Suppressor macrophage treated with lipopolysaccharide for 1 hour (primary cell): ENCODE measurements around the gene CAPZB.

Experiments
- DNase-seq, 3 donors: peaks; one replicate each; pipeline ENCODE4 v3.0.0-alpha.2; 2020 to 2022

CAPZB gene

GRCh38 chr1:19343617-19344350 is 141.6 kb downstream of the CAPZB start:
- no peak for DNase-seq

DNA sequence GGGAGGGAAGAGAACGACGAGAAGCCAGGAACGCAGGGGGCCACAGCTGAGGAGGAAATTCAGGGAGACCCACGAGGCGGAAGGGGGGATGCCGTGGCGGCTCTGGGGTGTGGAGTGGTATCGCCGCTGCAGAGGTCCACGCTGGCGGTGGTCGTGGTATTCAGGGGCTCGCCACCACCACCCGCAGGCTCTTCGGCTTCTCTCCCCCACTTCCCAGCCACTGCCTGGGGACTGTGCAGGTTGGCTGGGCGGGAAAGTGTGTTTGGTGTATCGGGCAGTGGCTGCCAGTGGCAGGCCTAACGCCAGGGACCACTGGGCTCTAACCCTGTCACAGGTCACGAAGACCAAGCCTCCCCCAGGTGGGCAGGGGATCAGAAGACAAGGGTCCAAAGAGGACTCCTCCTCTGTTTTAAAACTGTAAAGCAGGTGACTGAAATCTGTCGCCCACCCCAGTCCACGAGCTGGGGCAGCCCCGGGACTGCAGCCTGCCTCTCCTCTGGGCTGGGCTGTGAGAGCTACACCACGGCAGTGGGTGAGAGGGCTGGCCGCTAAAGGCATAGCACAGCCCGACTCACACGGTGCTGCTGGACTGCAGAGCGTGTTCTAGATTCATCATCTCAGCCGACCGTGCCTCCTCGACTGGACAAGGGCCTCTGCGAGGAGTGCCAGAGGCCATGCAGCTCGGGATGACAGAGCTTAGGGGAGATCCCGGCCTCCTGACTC is 142.3 kb downstream of the CAPZB start:
- DNase-seq: no peak

DNA sequence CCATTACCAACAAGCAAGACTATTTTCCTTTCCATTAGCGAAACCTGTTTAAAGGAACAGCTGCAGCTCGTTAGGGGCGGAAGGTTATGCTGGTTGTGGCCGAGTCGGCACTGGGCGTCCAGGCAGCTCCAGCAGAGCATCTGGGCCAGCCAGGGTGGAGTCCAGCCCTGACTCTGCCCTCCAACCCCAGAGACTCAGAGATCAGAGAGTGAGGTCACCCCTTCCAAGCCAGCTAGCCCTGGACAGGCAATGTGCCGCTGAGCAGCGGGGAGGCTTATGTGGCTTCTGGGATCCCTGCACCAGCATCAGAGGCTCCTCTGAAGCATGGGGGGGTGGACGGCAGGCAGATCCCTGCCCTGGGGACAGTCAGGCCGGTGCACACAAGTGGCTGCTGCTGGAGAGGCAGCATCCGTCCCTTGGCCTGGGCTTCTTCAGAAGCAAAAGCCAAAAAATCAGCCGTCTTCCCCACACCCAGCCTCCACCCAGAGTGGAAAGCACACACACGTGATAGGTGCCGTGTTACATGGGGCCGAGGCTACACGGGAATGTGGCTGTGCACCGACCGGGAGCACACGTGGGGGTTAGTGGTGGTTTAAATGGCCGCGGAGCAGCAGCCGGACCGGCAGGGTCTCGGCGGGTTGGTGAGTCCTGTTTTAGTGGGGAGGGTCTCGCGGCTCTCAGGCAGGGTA is 143.1 kb downstream of the CAPZB start:
- DNase-seq: no peak

DNA sequence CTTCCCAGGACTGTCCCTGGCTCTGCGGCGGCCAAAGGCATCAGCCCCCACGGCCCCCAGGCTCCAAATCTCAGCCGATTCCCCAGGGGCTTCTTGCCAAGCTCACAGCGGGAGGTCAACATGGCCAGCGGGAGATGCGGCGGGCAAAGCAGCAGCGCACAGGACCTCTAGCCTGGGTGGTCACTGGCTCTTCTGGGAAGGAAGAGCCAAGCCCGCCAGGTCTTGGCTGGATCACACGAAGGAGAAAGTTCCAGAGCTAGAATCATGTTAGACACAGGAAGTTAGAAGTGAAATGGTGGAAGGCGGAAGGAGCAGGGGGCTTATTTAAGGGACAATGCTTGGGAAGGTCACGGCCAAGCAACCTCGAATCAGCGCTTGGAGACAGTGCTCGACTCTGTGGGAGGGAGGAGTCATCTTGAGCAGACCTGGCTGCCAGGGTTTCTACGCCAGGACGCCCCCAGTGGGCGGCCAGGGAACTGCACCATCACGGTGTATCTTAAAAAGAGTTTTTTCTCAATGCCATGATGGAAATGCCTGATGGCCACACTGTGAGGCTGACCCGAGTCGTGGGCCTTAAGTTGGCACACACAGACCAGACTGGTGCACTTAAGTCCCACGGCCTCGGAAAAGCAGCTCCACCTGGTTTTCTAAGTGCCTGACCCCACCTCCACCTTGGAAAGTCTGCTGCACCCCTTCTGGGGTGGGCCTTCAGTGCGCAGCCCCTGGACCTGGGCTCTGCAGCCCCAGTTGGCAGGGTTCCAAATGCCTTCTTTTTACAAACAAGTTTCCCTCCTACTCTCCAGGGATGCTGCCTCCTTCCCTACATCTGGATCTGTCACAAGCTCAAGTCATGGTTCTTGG is 143.9 kb downstream of the CAPZB start:
- DNase-seq: peak; percentile 82 to 88 (median 87)

DNA sequence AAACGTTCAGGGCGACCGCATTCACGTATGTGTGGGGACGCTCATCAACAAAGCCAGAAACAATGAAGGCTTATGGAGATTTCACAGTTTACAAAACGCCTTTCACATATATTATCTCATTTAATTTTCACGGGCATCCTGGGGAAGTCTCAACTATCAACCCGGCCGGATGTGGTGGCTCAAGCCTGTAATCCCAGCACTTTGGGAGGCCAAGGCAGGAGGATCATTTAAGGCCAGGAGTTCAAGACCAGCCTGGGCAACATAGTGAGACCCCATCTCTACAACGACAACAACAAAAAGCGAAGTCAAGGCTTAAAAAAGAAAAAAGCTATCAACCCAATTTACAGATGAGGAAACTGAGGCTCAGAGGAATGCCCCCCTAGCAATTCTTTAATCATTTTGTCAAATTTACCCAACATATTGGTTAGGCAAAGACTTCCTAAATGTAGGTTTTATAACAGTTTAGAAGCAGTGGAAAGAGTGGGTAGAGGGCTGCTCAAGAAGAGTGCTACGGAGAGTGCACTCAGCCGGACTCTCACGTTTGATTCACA is 144.9 kb downstream of the CAPZB start:
- DNase-seq: no peak

- no peak for DNase-seq
Observed at GRCh38 chr1:19339214-19339861, 146.0 kb downstream of the CAPZB start.

DNA sequence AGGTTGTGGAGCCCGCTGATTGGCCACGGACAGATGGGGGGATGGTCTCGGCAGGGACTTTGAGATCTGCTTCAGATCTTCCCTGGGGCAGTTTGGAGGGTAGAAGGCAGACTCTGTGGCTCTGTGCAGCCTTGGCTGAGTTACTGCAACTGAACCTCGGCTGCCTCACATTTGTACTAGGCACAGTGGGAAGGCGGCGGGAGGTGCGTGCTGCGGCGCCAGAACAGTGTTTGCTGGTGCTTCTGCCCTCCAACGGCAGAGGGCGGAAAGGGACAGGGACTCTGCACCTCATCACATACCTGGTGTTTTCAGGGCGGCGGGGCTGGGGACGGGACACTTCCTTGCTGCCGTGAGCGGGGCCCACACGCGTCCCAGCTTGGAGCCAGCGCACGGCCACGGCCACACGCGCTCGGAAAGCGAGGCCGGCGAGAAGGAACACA is 147.0 kb downstream of the CAPZB start:
- no peak for DNase-seq

DNA sequence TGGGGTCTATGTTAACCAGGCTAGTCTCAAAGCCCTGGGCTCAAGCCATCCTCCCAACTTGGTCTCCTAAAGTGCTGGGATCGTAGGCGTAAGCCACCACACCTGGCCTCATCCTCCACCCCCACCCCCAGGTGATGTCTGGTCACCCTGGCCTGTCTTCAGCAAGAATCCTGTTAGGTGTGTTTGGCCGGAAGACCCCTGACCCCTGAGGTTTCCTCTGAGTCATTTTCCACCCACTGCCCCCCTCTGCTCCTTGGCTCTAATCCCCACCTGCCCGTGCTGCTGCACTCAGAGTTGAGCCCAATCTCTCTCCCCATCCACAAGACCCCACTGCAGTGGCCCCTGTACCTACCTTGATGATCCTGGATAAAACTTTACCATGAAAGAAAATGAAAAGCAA is 148.1 kb downstream of the CAPZB start:
- no peak for DNase-seq

GRCh38 chr1:19336543-19336942 is 148.8 kb downstream of the CAPZB start:
- DNase-seq: peak in 2 of 3 donors; percentile 23 to 34

- no peak for DNase-seq
Observed at GRCh38 chr1:19333587-19334354, 151.6 kb downstream of the CAPZB start.

DNA sequence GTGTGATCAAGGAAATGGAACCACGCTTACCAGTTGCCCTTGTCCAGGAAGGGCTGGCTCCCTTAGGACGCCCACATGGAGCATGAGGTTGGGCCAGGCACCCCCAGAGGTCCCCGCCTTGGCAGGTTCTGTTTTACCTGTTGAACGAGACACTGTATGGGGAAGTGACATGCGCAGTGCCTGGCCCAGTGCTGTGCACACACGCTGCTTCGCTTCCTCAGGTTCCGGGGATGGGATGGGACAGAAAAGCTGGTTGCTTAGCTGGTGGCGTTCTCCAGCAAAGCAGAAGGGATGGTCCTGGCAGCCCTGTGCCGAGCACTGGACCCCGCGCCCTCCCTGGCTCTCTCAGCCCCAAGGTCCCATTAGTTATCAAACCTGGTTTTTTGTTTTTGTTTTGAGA is 152.5 kb downstream of the CAPZB start:
- no peak for DNase-seq

DNA sequence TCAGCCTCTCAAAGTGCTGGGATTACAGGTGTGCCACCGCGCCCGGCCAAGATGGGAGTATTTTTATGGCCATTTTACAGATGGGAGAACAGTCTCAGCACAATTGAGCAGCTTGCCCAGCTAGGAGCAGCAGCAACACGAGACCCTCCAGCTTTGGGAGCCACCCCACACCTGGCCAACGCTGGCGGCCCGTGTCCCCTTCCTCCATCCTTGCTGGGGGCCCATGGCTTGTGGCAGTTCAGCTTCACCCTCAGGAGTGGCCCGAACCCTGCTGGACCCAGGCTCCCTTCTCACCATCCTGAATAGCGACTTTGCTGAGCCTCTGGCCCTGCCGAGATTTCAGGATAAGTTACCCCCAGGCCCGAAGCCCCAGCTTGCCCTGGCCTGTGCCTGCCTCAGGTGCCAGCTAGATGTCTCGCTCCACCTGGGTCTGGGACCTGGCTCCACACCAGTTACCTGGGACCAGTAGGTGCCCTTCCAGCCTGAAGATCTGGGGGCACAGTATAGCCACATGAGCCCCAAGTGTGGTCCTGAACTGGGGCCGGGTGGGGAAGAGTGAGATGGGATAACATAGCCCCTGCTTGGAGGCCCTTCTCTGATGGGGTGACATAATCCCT is 154.0 kb downstream of the CAPZB start:
- DNase-seq: no peak

- no peak for DNase-seq
Observed at GRCh38 chr1:19330449-19331135, 154.7 kb downstream of the CAPZB start.

DNA sequence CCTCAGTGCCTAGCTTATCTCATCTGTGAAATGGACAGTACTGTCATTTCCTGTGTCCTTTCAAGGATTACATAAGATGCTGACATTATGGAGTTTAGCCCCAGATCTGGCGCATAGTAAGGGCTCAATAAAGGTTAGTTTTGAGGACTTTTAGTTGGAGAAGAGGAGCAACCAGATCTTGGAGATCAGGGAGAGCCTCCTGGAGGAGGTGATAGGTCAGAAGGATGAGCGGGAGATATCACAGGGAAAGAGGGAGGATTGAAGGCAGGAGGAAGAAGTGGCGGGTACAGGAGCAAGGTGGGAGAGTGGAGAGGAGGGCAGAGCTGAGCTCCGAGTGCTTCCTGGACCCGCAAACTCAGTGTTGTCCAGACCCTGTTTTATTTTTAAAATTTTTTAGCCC is 155.7 kb downstream of the CAPZB start:
- DNase-seq: no peak

DNA sequence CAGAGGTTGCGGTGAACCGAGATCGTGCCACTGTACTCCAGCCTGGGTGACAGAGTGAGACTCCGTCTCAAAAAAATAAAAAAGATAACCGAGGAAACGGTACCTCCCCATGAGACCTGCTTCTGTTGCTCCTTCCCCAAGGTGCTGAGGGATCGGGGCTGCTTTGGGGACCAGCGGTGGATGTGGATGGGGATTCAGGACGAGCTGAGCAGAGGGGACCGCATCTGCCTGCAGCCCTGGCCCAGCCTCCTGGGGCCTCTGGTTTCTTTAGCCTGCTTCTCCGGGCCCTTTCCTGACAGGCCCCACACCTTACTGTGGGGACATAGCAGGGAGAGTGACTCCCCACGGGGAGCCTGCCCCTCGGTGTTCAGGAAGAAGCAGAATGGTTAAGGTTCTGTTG is 156.2 kb downstream of the CAPZB start:
- DNase-seq: no peak

DNA sequence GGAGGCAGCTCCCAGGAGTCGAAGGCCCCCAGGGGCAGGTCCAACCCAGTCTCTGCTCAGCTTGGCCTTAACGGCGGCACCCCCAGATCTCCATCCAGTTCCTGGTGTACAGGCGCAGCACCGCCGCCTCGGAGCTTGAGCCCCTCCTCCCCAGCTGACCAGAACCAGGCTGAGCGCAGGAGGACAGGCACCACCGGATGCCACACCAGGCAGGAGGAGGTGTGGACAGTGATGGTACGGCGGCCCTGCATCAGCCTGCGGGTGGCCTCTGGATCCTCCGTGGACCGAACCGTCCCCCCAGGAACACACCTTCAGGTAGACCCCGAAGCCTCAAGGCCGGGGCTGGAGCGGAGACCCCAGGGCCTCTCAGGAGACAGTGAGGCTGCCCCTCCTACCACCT is 156.9 kb downstream of the CAPZB start:
- no peak for DNase-seq

GRCh38 chr1:19327736-19328135 is 157.6 kb downstream of the CAPZB start:
- no peak for DNase-seq

DNA sequence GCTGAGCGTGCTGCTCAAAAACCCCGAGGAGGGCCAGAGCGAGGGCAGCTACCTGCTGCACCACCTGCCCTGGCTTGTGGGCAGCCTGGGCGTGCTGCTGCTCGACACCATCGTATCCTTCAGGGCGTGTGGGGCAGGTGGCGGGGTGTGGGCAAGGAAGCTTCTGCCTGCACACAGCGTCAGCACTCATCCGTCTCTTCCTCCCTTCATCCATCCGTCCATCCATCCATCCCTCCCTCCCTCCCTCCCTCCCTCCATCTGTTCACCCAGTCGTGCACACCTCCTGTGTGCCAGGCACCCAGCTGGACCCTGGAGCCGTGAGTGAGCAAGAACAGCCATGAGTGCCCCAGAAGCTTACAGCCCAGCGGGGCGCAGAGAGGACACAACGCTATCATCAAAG is 158.0 kb downstream of the CAPZB start:
- no peak for DNase-seq

DNA sequence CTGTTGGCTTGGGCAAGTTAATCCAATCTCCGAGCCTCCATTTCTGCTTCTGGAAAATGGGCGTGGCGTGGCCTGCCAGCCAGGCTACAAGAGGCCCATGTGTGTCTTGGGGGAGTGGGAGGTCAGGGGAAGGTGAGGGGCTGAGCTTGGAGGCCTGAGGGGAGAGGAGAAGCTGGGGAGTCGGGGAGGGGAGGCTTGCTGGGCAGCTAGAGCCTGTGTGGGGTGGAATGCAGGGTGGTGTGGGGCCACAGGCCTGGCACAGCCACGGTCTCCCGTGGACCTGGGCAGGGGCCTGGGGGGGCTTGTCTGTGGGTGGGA is 158.6 kb downstream of the CAPZB start:
- DNase-seq: no peak
